ENCODE data around the gene CPD. TPM values are rescaled to one million over a fixed set of nuclear protein-coding genes. Genes with fewer than 3 reads are reported as not detected.
"Not testable (repeated sequence)": the region's sequence is repeated elsewhere in the genome, so short reads cannot be mapped to it uniquely, and the experiment has no call there.

Gene CPD
- total and polyA plus RNA-seq, 2 experiments from 2014 or later: 28.0 to 121 TPM

DNA sequence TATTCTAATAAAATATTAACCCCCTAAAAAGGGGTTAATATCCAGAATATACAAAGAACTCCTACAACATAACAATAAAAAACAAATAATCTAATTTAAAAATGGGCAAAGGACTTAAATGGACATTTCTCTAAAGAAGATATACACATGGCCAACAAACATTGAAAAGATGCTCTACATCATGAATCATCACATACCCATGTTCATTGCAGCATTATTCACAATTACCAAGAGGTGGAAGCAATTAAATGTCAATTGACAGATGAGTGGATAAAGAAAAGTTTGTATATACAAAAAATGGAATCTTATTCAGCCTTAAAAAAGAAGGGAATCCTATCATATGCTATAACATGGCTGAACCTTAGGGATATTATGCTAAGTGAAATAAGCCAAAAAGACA lies 36.8 kb downstream of the CPD start:
- TF ChIP-seq EZH2phosphoT487 (IDR thresholded peaks at IDR 0.05; ENCODE audit: insufficient read depth, low read depth) (no peak), EZH2 (IDR thresholded peaks at IDR 0.05; ENCODE audit: insufficient read depth, poor library complexity, severe bottlenecking) (no peak)
- Histone ChIP-seq H3K9ac (no peak overlapping the region), H3K27me3 (replicated peaks; ENCODE audit: insufficient read depth) (no peaks in the 10 kb centered on the region), H3K79me2 (ENCODE audit: insufficient read depth) (peaks cover 68% of the 10 kb centered on the region), H4K20me1 (ENCODE audit: insufficient read depth) (no peaks in the 10 kb centered on the region; the same call in 1 of the 2 replicates), H2AFZ (no peak overlapping the region), H3K4me1 (ENCODE audit: insufficient read depth) (peaks cover 28% of the 10 kb centered on the region), H3K9me2 (ENCODE audit: insufficient read depth) (no peaks in the 10 kb centered on the region), H3K36me3 (ENCODE audit: low read depth) (no peaks in the 10 kb centered on the region), H3K27ac (no peak overlapping the region; the same call in 1 of the 2 replicates), H3F3A (ENCODE audit: insufficient read depth) (peaks cover 11% of the 10 kb centered on the region), H3K9me3 (ENCODE audit: low read depth) (no peaks in the 10 kb centered on the region), H3K4me2 (ENCODE audit: unreplicated experiment) (peak overlapping the region; percentile 1), H3K4me3 (no peak overlapping the region)
- peak; percentile 67 for DNase-seq
- in situ Hi-C loops (cut with MboI): no loop called here

DNA sequence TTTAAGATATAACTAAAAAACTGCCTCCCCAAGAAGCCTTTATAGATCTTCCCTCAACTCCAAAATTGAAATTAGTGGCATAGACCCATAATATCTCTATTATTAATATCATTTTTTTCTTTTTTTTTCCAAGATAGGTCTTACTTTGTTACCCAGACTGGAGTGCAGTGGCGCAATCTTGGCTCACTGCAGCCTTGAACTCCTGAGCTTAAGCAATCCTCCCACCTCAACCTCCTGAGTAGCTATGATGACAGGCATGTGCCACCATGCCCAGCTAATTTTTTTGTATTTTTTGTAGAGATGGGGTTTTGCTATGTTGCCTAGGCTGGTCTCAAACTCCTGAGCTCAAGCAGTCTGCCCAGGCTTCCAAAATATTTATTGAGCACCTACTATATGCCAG lies 39.3 kb downstream of the CPD start:
- H3K27me3 ChIP-seq (replicated peaks; ENCODE audit: insufficient read depth); H3K4me3 ChIP-seq; DNase-seq; H2AFZ ChIP-seq; H3K9me3 ChIP-seq (ENCODE audit: low read depth); H3K27ac ChIP-seq; H4K20me1 ChIP-seq (ENCODE audit: insufficient read depth); in situ Hi-C loops (cut with MboI); H3K36me3 ChIP-seq (ENCODE audit: low read depth); H3K9me2 ChIP-seq (ENCODE audit: insufficient read depth); H3K9ac ChIP-seq; H3K4me2 ChIP-seq (ENCODE audit: unreplicated experiment): not testable (repeated sequence)
- Histone ChIP-seq H3F3A (ENCODE audit: insufficient read depth) (peaks cover 11% of the 10 kb centered on the region), H3K79me2 (ENCODE audit: insufficient read depth) (peaks cover 42% of the 10 kb centered on the region), H3K4me1 (ENCODE audit: insufficient read depth) (peaks cover 34% of the 10 kb centered on the region)
- 100% methylated on average over 1 of the region's 1 CpG for WGBS, 2 experiments (ENCODE audit: low coverage in 1 of 2, low lambda C conversion rate in 2 of 2, missing lambda C conversion rate in 2 of 2)

DNA sequence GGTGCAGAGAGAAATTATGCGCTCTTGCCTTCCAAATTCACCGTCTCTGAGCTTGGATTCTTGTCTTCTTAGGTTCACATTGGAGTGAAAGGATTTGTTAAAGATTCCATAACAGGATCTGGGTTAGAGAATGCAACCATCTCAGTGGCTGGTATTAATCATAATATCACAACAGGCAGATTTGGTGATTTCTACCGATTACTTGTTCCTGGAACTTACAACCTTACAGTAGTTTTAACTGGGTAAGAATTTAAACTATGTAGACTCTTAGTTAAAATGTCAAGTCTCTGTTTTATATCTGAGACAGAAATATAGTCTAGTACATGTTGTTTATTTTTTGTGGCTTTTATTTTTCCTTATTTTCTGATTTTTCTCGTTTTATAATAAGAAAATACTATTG lies 42.9 kb downstream of the CPD start:
- Histone ChIP-seq H3K36me3 (ENCODE audit: low read depth) (peaks cover 16% of the 10 kb centered on the region), H2AFZ (no peak overlapping the region), H3K9ac (no peak overlapping the region), H4K20me1 (ENCODE audit: insufficient read depth) (no peaks in the 10 kb centered on the region; the same call in 1 of the 2 replicates), H3K4me1 (ENCODE audit: insufficient read depth) (peaks cover 6% of the 10 kb centered on the region; the same call in 1 of the 2 replicates), H3K4me3 (no peak overlapping the region), H3K9me3 (ENCODE audit: low read depth) (no peaks in the 10 kb centered on the region), H3K4me2 (ENCODE audit: unreplicated experiment) (no peak overlapping the region), H3K27ac (no peak overlapping the region), H3K27me3 (replicated peaks; ENCODE audit: insufficient read depth) (no peaks in the 10 kb centered on the region), H3K79me2 (ENCODE audit: insufficient read depth) (peaks cover 28% of the 10 kb centered on the region), H3F3A (ENCODE audit: insufficient read depth) (no peaks in the 10 kb centered on the region), H3K9me2 (ENCODE audit: insufficient read depth) (no peaks in the 10 kb centered on the region)
- 65 to 67% methylated on average over 4 of the region's 4 CpGs for WGBS, 2 experiments (ENCODE audit: low coverage in 1 of 2, low lambda C conversion rate in 2 of 2, missing lambda C conversion rate in 2 of 2)
- in situ Hi-C loops (cut with MboI): no loop called here
- DNase-seq: no peak
- no peak for TF ChIP-seq EZH2 (IDR thresholded peaks at IDR 0.05; ENCODE audit: insufficient read depth, poor library complexity, severe bottlenecking)

DNA sequence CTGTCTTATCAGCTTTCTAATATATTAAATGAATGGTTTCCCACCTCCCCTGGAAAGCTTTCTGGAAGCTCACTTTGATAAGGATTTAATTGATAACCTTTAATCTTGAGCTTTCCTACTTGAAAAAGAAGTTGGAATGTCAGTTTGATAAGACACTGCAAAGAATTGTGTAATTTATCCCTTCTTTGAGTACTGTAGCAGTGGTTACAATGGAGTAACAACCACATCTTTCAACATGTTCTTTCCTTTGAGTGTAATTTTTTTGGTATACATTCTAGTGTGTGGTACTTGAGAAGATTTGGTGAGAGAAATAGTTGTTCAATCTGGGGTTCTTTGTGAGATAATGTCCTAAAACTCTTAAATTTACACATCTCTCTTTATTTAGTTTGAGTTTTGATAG lies 43.4 kb downstream of the CPD start:
- H3K4me3 ChIP-seq: no peak overlapping the region
- no peak for DNase-seq
- H3K9ac ChIP-seq: no peak overlapping the region
- TF ChIP-seq EZH2phosphoT487 (IDR thresholded peaks at IDR 0.05; ENCODE audit: insufficient read depth, low read depth) (no peak), EZH2 (IDR thresholded peaks at IDR 0.05; ENCODE audit: insufficient read depth, poor library complexity, severe bottlenecking) (no peak)
- peaks cover 6% of the 10 kb centered on the region; the same call in 1 of the 2 replicates for H3K4me1 ChIP-seq (ENCODE audit: insufficient read depth)
- no peak overlapping the region for H2AFZ ChIP-seq
- no peak overlapping the region for H3K27ac ChIP-seq
- H4K20me1 ChIP-seq (ENCODE audit: insufficient read depth): no peaks in the 10 kb centered on the region; the same call in 1 of the 2 replicates
- H3K79me2 ChIP-seq (ENCODE audit: insufficient read depth): peaks cover 24% of the 10 kb centered on the region; the same call in 1 of the 2 replicates
- H3K9me3 ChIP-seq (ENCODE audit: low read depth): no peaks in the 10 kb centered on the region
- no peaks in the 10 kb centered on the region for H3K9me2 ChIP-seq (ENCODE audit: insufficient read depth)
- H3K4me2 ChIP-seq (ENCODE audit: unreplicated experiment): no peak overlapping the region
- H3K36me3 ChIP-seq (ENCODE audit: low read depth): peaks cover 16% of the 10 kb centered on the region
- H3F3A ChIP-seq (ENCODE audit: insufficient read depth): no peaks in the 10 kb centered on the region; the same call in 1 of the 2 replicates
- H3K27me3 ChIP-seq (replicated peaks; ENCODE audit: insufficient read depth): no peaks in the 10 kb centered on the region
- in situ Hi-C loops (cut with MboI): no loop called here

DNA sequence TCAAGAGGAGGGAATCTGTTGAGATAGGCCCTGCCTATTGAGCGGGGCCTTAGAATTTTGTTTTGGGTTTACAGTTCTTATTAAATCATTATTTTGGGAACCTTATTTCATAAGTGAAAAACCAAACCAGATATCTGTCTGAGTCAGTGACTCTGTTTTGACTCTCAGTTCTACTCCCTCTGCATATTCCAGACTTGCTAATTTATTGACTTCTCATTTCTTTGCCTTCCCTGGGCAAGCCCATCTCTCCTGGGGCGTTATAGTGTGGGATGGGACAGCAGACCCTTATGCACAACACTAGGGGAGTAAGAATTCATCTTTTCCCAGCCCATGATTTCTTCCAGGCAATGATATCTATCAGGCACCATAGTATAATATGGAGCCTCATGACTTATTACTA lies 45.7 kb downstream of the CPD start:
- no peak for DNase-seq
- Histone ChIP-seq H3K9me3 (ENCODE audit: low read depth) (no peaks in the 10 kb centered on the region), H4K20me1 (ENCODE audit: insufficient read depth) (no peaks in the 10 kb centered on the region), H3K36me3 (ENCODE audit: low read depth) (peaks cover 16% of the 10 kb centered on the region), H3K4me3 (no peak overlapping the region), H2AFZ (no peak overlapping the region), H3K27me3 (replicated peaks; ENCODE audit: insufficient read depth) (no peaks in the 10 kb centered on the region), H3K79me2 (ENCODE audit: insufficient read depth) (peaks cover 4% of the 10 kb centered on the region; the same call in 1 of the 2 replicates), H3K9me2 (ENCODE audit: insufficient read depth) (no peaks in the 10 kb centered on the region), H3F3A (ENCODE audit: insufficient read depth) (peaks cover 9% of the 10 kb centered on the region), H3K27ac (no peak overlapping the region), H3K9ac (no peak overlapping the region), H3K4me2 (ENCODE audit: unreplicated experiment) (no peak overlapping the region), H3K4me1 (ENCODE audit: insufficient read depth) (peaks cover 17% of the 10 kb centered on the region)
- in situ Hi-C loops (cut with MboI): no loop called here
- 79 to 90% methylated on average over 2 of the region's 2 CpGs for WGBS, 2 experiments (ENCODE audit: low coverage in 1 of 2, low lambda C conversion rate in 2 of 2, missing lambda C conversion rate in 2 of 2)
- no peak for TF ChIP-seq EZH2 (IDR thresholded peaks at IDR 0.05; ENCODE audit: insufficient read depth, poor library complexity, severe bottlenecking)
- TF ChIP-seq EZH2phosphoT487 (IDR thresholded peaks at IDR 0.05; ENCODE audit: insufficient read depth, low read depth): no peak
